HEK293 (cell line): ENCODE measurements around the gene GLI1.
"Not testable (repeated sequence)": the region's sequence is repeated elsewhere in the genome, so short reads cannot be mapped to it uniquely, and the experiment has no call there.

Experiments
- CTCF ChIA-PET: fragments of 350-600 bp; formaldehyde crosslinking; extraction: SDS; loops from one replicate; lab custom pipeline; 2021; ENCODE audit warnings: antibody characterized with exemption; lab: Yijun Ruan, JAX
- POLR2A ChIA-PET: fragments of 300-600 bp; formaldehyde crosslinking; extraction: SDS; loops from one replicate; lab custom pipeline; 2020; ENCODE audit warnings: antibody characterized with exemption, inconsistent platforms; lab: Yijun Ruan, JAX
- H3K27ac ChIP-seq: fragments of 200-500 bp; sonication (Bioruptor generic); 2 replicates; pipeline ENCODE4 v1.5.1; 2014; ENCODE audit warnings: low read depth, low read length, control low read depth, inconsistent platforms; ENCODE audit errors: extremely low read depth
- H3K36me3 ChIP-seq, 2 experiments: fragments of 200-500 bp in 1 of 2; sonication (Bioruptor generic) in 1 of 2; 1 replicate in 1 of 2; 2 replicates in 1 of 2; pipeline ENCODE4 v1.5.1; 2014 to 2017; ENCODE audit warnings: inconsistent platforms in 2 of 2, low read length in 2 of 2; ENCODE audit not compliant: control insufficient read depth in 2 of 2, insufficient read depth in 1 of 2
- H3K4me1 ChIP-seq: fragments of 200-500 bp; sonication (Bioruptor generic); 2 replicates; pipeline ENCODE4 v1.5.1; 2014; ENCODE audit warnings: mild to moderate bottlenecking, low read length, inconsistent platforms; ENCODE audit not compliant: control insufficient read depth, insufficient read depth
- H3K4me3 ChIP-seq: 2 replicates; pipeline ENCODE4 v1.5.1; 2011; ENCODE audit warnings: low read depth, mild to moderate bottlenecking, control low read depth, low read length, moderate library complexity
- H3K9me3 ChIP-seq: fragments of 200-500 bp; sonication (Bioruptor generic); 2 replicates; pipeline ENCODE4 v1.5.1; 2014; ENCODE audit warnings: low read depth, low read length, inconsistent platforms; ENCODE audit not compliant: control insufficient read depth, insufficient read depth
- ZBTB17 ChIP-seq: fragments of 450-650 bp; formaldehyde crosslinking; IDR thresholded peaks from 2 replicates; pipeline ENCODE4 v1.5.1; 2016; ENCODE audit warnings: missing biosample characterization, missing genetic modification characterization
- ZNF114 ChIP-seq: fragments of 450-650 bp; formaldehyde crosslinking; IDR thresholded peaks from 2 replicates; pipeline ENCODE4 v1.5.0; 2017; ENCODE audit warnings: missing biosample characterization, missing genetic modification characterization
- ZNF214 ChIP-seq: fragments of 450-650 bp; formaldehyde crosslinking; IDR thresholded peaks from 2 replicates; pipeline ENCODE4 v1.5.1; 2017; ENCODE audit warnings: missing biosample characterization, mild to moderate bottlenecking, missing genetic modification characterization, borderline replicate concordance
- ZNF302 ChIP-seq: fragments of 450-650 bp; formaldehyde crosslinking; IDR thresholded peaks from 2 replicates; pipeline ENCODE4 v1.5.1; 2016; ENCODE audit warnings: missing biosample characterization, missing genetic modification characterization, low read depth
- ZNF843 ChIP-seq: fragments of 450-650 bp; formaldehyde crosslinking; IDR thresholded peaks from 2 replicates; pipeline ENCODE4 v1.5.1; 2016; ENCODE audit warnings: missing biosample characterization, missing genetic modification characterization
- TF ChIP-seq, protein P1 (sequence below): fragments of 450-650 bp; formaldehyde crosslinking; IDR thresholded peaks from 2 replicates; pipeline ENCODE4 v1.5.1; 2016; ENCODE audit warnings: missing biosample characterization, missing genetic modification characterization
- TF ChIP-seq, protein P2 (sequence below): fragments of 450-650 bp; formaldehyde crosslinking; IDR thresholded peaks from 2 replicates; pipeline ENCODE4 v1.5.1; 2016; ENCODE audit warnings: missing biosample characterization, missing genetic modification characterization, low read depth
- TF ChIP-seq, protein P3 (sequence below): fragments of 450-650 bp; formaldehyde crosslinking; IDR thresholded peaks from 2 replicates; pipeline ENCODE4 v1.5.1; 2016; ENCODE audit warnings: missing biosample characterization, missing genetic modification characterization
- TF ChIP-seq, protein P4 (sequence below): fragments of 450-650 bp; formaldehyde crosslinking; IDR thresholded peaks from 2 replicates; pipeline ENCODE4 v1.5.0; 2017; ENCODE audit warnings: missing biosample characterization, missing genetic modification characterization, borderline replicate concordance
- TF ChIP-seq, protein P5 (sequence below): fragments of 450-650 bp; formaldehyde crosslinking; IDR thresholded peaks from 2 replicates; pipeline ENCODE4 v1.5.1; 2016; ENCODE audit warnings: missing biosample characterization, missing genetic modification characterization

The GLI1 gene

DNA sequence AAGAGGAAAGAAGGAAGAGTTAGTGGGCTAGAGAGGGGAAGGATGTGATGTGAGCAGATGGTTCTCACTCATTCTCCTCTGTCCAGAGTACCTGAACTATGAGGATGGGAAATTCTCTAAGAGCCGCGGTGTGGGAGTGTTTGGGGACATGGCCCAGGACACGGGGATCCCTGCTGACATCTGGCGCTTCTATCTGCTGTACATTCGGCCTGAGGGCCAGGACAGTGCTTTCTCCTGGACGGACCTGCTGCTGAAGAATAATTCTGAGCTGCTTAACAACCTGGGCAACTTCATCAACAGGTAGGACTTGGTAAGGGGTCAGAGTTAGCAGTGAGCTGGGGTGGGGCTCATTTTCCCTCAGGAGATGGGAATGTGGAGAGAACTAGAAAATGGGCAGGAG, 53.1 kb downstream of the GLI1 start (continued):
- TF ChIP-seq, protein P1, sequence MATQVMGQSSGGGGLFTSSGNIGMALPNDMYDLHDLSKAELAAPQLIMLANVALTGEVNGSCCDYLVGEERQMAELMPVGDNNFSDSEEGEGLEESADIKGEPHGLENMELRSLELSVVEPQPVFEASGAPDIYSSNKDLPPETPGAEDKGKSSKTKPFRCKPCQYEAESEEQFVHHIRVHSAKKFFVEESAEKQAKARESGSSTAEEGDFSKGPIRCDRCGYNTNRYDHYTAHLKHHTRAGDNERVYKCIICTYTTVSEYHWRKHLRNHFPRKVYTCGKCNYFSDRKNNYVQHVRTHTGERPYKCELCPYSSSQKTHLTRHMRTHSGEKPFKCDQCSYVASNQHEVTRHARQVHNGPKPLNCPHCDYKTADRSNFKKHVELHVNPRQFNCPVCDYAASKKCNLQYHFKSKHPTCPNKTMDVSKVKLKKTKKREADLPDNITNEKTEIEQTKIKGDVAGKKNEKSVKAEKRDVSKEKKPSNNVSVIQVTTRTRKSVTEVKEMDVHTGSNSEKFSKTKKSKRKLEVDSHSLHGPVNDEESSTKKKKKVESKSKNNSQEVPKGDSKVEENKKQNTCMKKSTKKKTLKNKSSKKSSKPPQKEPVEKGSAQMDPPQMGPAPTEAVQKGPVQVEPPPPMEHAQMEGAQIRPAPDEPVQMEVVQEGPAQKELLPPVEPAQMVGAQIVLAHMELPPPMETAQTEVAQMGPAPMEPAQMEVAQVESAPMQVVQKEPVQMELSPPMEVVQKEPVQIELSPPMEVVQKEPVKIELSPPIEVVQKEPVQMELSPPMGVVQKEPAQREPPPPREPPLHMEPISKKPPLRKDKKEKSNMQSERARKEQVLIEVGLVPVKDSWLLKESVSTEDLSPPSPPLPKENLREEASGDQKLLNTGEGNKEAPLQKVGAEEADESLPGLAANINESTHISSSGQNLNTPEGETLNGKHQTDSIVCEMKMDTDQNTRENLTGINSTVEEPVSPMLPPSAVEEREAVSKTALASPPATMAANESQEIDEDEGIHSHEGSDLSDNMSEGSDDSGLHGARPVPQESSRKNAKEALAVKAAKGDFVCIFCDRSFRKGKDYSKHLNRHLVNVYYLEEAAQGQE (tag by site-specific recombination), result peak; percentile 69

DNA sequence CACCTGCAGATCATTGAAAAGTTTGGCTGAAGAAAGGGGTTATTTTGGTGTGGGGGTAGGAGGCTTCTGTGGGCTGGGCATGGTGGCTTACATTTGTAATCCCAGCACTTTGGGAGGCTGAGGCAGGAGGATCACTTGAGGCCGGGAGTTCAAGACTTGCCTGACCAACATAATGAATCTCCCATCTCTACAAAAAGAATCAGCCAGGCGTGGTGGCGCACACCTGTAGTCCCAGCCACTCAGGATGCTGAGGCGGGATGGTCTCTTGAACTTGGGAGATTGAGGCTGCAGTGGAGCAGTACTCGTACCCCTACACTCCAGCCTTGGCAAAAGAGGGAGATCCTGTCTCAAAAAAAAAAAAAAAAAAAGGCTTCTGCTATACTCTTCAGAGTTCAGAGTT, 53.7 kb downstream of the GLI1 start:
- Histone ChIP-seq H3K4me3 (no peak overlapping the region), H3K9me3 (no peaks in the 10 kb centered on the region), H3K4me1 (no peaks in the 10 kb centered on the region), H3K27ac (no peak overlapping the region), H3K36me3 (peaks cover 55 to 91% of the 10 kb centered on the region in 2 experiments)
- ChIA-PET POLR2A (no interaction called here), CTCF (interaction anchor here (0.7 kb wide), 1 partner anchor 38 kb away, joined by 4 read pairs; no protein-coding TSS in a partner anchor)
- TF ChIP-seq, protein P2, sequence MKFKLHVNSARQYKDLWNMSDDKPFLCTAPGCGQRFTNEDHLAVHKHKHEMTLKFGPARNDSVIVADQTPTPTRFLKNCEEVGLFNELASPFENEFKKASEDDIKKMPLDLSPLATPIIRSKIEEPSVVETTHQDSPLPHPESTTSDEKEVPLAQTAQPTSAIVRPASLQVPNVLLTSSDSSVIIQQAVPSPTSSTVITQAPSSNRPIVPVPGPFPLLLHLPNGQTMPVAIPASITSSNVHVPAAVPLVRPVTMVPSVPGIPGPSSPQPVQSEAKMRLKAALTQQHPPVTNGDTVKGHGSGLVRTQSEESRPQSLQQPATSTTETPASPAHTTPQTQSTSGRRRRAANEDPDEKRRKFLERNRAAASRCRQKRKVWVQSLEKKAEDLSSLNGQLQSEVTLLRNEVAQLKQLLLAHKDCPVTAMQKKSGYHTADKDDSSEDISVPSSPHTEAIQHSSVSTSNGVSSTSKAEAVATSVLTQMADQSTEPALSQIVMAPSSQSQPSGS (tag by site-specific recombination), result no peak
- TF ChIP-seq, protein P3, sequence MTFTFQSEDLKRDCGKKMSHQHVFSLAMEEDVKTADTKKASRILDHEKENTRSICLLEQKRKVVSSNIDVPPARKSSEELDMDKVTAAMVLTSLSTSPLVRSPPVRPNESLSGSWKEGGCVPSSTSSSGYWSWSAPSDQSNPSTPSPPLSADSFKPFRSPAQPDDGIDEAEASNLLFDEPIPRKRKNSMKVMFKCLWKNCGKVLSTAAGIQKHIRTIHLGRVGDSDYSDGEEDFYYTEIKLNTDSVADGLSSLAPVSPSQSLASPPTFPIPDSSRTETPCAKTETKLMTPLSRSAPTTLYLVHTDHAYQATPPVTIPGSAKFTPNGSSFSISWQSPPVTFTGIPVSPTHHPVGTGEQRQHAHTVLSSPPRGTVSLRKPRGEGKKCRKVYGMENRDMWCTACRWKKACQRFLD, result no peak
- TF ChIP-seq, protein P4, sequence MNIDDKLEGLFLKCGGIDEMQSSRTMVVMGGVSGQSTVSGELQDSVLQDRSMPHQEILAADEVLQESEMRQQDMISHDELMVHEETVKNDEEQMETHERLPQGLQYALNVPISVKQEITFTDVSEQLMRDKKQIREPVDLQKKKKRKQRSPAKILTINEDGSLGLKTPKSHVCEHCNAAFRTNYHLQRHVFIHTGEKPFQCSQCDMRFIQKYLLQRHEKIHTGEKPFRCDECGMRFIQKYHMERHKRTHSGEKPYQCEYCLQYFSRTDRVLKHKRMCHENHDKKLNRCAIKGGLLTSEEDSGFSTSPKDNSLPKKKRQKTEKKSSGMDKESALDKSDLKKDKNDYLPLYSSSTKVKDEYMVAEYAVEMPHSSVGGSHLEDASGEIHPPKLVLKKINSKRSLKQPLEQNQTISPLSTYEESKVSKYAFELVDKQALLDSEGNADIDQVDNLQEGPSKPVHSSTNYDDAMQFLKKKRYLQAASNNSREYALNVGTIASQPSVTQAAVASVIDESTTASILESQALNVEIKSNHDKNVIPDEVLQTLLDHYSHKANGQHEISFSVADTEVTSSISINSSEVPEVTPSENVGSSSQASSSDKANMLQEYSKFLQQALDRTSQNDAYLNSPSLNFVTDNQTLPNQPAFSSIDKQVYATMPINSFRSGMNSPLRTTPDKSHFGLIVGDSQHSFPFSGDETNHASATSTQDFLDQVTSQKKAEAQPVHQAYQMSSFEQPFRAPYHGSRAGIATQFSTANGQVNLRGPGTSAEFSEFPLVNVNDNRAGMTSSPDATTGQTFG (tag by site-specific recombination), result no peak
- TF ChIP-seq, protein P5, sequence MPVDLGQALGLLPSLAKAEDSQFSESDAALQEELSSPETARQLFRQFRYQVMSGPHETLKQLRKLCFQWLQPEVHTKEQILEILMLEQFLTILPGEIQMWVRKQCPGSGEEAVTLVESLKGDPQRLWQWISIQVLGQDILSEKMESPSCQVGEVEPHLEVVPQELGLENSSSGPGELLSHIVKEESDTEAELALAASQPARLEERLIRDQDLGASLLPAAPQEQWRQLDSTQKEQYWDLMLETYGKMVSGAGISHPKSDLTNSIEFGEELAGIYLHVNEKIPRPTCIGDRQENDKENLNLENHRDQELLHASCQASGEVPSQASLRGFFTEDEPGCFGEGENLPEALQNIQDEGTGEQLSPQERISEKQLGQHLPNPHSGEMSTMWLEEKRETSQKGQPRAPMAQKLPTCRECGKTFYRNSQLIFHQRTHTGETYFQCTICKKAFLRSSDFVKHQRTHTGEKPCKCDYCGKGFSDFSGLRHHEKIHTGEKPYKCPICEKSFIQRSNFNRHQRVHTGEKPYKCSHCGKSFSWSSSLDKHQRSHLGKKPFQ (tag by site-specific recombination), result no peak
- TF ChIP-seq ZNF114 (tag by site-specific recombination), result no peak
- no peak for TF ChIP-seq ZNF214 (tag by site-specific recombination)
- TF ChIP-seq ZNF302 (tag by site-specific recombination), result no peak
- TF ChIP-seq ZNF843 (tag by site-specific recombination), result no peak
- TF ChIP-seq ZBTB17 (tag by site-specific recombination), result no peak

DNA sequence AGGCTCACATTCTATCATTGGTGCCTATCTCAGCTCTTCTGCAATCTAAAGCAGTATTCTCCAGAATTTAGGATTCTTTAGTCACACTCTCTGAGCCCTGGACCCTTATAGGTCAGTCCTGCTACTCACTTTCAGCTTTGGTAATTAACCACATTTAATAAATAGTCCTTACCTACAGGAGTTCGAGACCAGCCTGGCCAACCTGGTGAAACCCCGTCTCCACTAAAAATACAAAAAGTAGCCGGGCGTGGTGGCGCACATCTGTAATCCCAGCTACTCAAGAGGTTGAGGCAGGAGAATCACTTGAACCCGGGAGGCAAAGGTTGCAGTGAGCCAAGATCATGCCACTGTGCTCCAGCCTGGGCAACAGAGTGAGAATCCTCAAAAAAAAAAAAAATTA, 54.1 kb downstream of the GLI1 start:
- H3K27ac ChIP-seq, H3K4me3 ChIP-seq, H3K4me1 ChIP-seq, H3K9me3 ChIP-seq: not testable (repeated sequence)
- ChIA-PET CTCF (interaction anchor here (0.7 kb wide), 2 partner anchors 23 to 38 kb away, joined by 4 read pairs; no protein-coding TSS in a partner anchor), POLR2A (interaction anchor here (1.0 kb wide), 1 partner anchor 9 kb away, joined by 3 read pairs; no protein-coding TSS in a partner anchor)
- peaks cover 55 to 93% of the 10 kb centered on the region in 2 experiments for H3K36me3 ChIP-seq

DNA sequence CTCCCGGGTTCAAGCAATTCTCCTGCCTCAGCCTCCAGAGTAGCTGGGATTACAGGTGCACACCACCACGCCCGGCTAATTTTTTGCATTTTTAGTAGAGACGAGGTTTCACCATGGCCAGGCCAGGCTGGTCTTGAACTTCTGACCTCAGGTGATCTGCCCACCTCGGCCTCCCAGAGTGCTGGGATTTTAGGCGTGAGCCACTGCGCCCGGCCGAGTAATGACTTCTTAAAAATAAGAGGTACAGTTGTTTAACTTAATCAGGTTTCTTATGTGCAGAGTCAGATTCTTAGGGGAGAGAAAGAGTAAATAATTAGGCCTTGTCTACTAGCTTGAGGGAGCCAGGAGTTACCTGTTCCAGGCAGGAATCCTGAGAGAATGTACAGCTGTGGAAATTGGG, 54.7 kb downstream of the GLI1 start:
- H3K36me3 ChIP-seq, result peaks cover 51 to 94% of the 10 kb centered on the region in 2 experiments
- POLR2A ChIA-PET, result interaction anchor here (1.0 to 1.5 kb wide), 3 partner anchors 10 to 17 kb away, joined by 3 read pairs; no protein-coding TSS in a partner anchor
- CTCF ChIA-PET, result interaction anchor here (0.5 to 0.7 kb wide), 2 partner anchors 17 to 23 kb away, joined by 4 read pairs; no protein-coding TSS in a partner anchor
- H3K4me1 ChIP-seq, H3K27ac ChIP-seq, H3K4me3 ChIP-seq, H3K9me3 ChIP-seq: not testable (repeated sequence)
